GM12878 (cell line): ENCODE results near the gene ZC4H2. TPM values are rescaled to one million over a fixed set of nuclear protein-coding genes. Genes with fewer than 3 reads are reported as not detected.

ENCODE experiments used
- ATAC-seq: fragments of 200-7000 bp; cut with Tn5 transposase; 3 replicates; pipeline ENCODE4 v1.9.1; 2020; ENCODE audit warnings: mild to moderate bottlenecking, moderate library complexity
- BruUV-seq: library from RNA; stranded (reverse); fragments of 400-500 nt; replicated peaks from 2 replicates; lab custom pipeline; 2021; lab: Mats Ljungman, UMichigan
- CTCF ChIA-PET: fragments of 300-600 bp; sonication (Branson Sonifier 250); formaldehyde crosslinking; extraction: SDS; loops from one replicate; lab custom pipeline; 2021; ENCODE audit warnings: inconsistent platforms; lab: Yijun Ruan, JAX
- POLR2A ChIA-PET: fragments of 350-600 bp; formaldehyde crosslinking; extraction: SDS; loops from one replicate; lab custom pipeline; 2021; ENCODE audit warnings: inconsistent platforms; lab: Charles Lee
- RAD21 ChIA-PET: fragments of 300-600 bp; sonication (Branson Sonifier 250); formaldehyde crosslinking; loops from one replicate; lab custom pipeline; 2023; ENCODE audit warnings: antibody characterized with exemption; ENCODE audit not compliant: unreplicated experiment; lab: Charles Lee
- SMC1A ChIA-PET: fragments of 300-600 bp; sonication (Branson Sonifier 250); formaldehyde crosslinking; loops from one replicate; lab custom pipeline; 2023; ENCODE audit not compliant: unreplicated experiment, uncharacterized antibody; lab: Charles Lee
- DNase-seq: peaks from one replicate; pipeline ENCODE4 v3.0.0-alpha.2; 2011; ENCODE audit warnings: low read depth, low spot score
- FAIRE-seq: peaks from 3 replicates; lab custom pipeline; 2011; peaks lifted over from hg19 to GRCh38; lab: Jason Lieb, UNC
- H2AFZ ChIP-seq: 2 replicates; pipeline ENCODE4 v1.6.0; 2011; ENCODE audit warnings: low read depth, low read length, control low read depth; ENCODE audit not compliant: control insufficient read depth
- H3K27ac ChIP-seq: 2 replicates; pipeline ENCODE4 v1.5.1; 2011; ENCODE audit warnings: control low read depth; ENCODE audit not compliant: control insufficient read depth, insufficient read depth
- H3K27me3 ChIP-seq, 2 experiments: replicated peaks in 1 of 2; 2 replicates each; pipeline versions ENCODE4 v1.6.0 to v1.6.1; 2011; ENCODE audit warnings: low read length in 1 of 2; ENCODE audit not compliant: control insufficient read depth in 2 of 2, insufficient read depth in 2 of 2
- H3K36me3 ChIP-seq, 2 experiments: 2 replicates each; pipeline ENCODE4 v1.5.1; 2011; ENCODE audit warnings: low read length in 1 of 2; ENCODE audit not compliant: control insufficient read depth in 2 of 2, insufficient read depth in 2 of 2
- H3K4me1 ChIP-seq: 2 replicates; pipeline ENCODE4 v1.6.1; 2011; ENCODE audit warnings: mild to moderate bottlenecking, low read length, moderate library complexity, mixed read lengths; ENCODE audit not compliant: control insufficient read depth, insufficient read depth
- H3K4me2 ChIP-seq: 2 replicates; pipeline ENCODE4 v1.6.0; 2011; ENCODE audit warnings: control low read depth; ENCODE audit not compliant: control insufficient read depth, insufficient read depth
- H3K4me3 ChIP-seq: fragments of 200-600 bp; sonication (generic); 2 replicates; pipeline ENCODE4 v1.5.1; 2016
- H3K79me2 ChIP-seq: 2 replicates; pipeline ENCODE4 v1.6.0; 2011; ENCODE audit warnings: low read length; ENCODE audit not compliant: control insufficient read depth, insufficient read depth
- H3K9ac ChIP-seq: 2 replicates; pipeline ENCODE4 v1.8.0; 2011; ENCODE audit warnings: low read length, control low read depth, mixed read lengths; ENCODE audit not compliant: control insufficient read depth, insufficient read depth
- H3K9me3 ChIP-seq: replicated peaks from 3 replicates; pipeline ENCODE4 v1.5.1; 2011; ENCODE audit warnings: mild to moderate bottlenecking, low read length; ENCODE audit not compliant: control insufficient read depth, insufficient read depth
- H4K20me1 ChIP-seq: 2 replicates; pipeline ENCODE4 v1.6.0; 2011; ENCODE audit not compliant: control insufficient read depth, insufficient read depth
- CEBPZ ChIP-seq: fragments of 150-350 bp; IDR thresholded peaks from 2 replicates; pipeline ENCODE4 v1.6.1; 2016; ENCODE audit warnings: low read depth, low read length
- FOS ChIP-seq: IDR thresholded peaks from 3 replicates; pipeline ENCODE4 v1.6.1; 2011; ENCODE audit warnings: borderline replicate concordance; ENCODE audit not compliant: insufficient read length; ENCODE audit errors: extremely low read depth
- IKZF2 ChIP-seq, 2 experiments: fragments of 450-650 bp; IDR thresholded peaks; 2 replicates each; pipeline ENCODE4 v1.6.1; 2017; ENCODE audit warnings: mild to moderate bottlenecking in 2 of 2, moderate library complexity in 2 of 2
- KLF5 ChIP-seq: fragments of 450-650 bp; IDR thresholded peaks from 2 replicates; pipeline ENCODE4 v1.6.1; 2014; ENCODE audit warnings: mild to moderate bottlenecking; ENCODE audit not compliant: partially characterized antibody
- NR2C2 ChIP-seq: IDR thresholded peaks from 2 replicates; pipeline ENCODE4 v1.6.1; 2011; ENCODE audit warnings: borderline replicate concordance, low read depth; ENCODE audit not compliant: control insufficient read depth, insufficient read length
- RAD21 ChIP-seq: IDR thresholded peaks from 2 replicates; pipeline ENCODE4 v1.6.1; 2011; ENCODE audit warnings: mild to moderate bottlenecking, low read depth, low read length, moderate library complexity; ENCODE audit not compliant: insufficient read depth
- SMC3 ChIP-seq: IDR thresholded peaks from 2 replicates; pipeline ENCODE4 v1.6.1; 2011; ENCODE audit warnings: low read length, improper control_type of control experiment, borderline replicate concordance
- ZNF207 ChIP-seq: fragments of 450-650 bp; IDR thresholded peaks from 2 replicates; pipeline ENCODE4 v1.6.1; 2014; ENCODE audit warnings: antibody characterized with exemption, mild to moderate bottlenecking, borderline replicate concordance
- WGBS: methylation state at CpG from one replicate; pipeline ENCODE4 v1.1.6; 2016; ENCODE audit warnings: low lambda C conversion rate; ENCODE audit not compliant: insufficient replicate concordance, insufficient coverage; ENCODE audit errors: missing lambda C conversion rate; 5-methylcytosine and 5-hydroxymethylcytosine counted together
- in situ Hi-C: fragments of 300-500 bp; cut with MboI; formaldehyde crosslinking; loops from 9 replicates; pipeline ENCODE4 v1.14.3; 2018; ENCODE audit warnings: mixed read lengths
- intact Hi-C: fragments of 100-400 bp; cut with micrococcal nuclease; formaldehyde crosslinking; loops from one replicate; pipeline ENCODE4 v1.14.2; 2022; ENCODE audit not compliant: unreplicated experiment
- polyA plus RNA-seq, 11 experiments: library from polyadenylated mRNA; depleted of rRNA in 4 of 11; unstranded in 6 of 11; stranded (reverse) in 5 of 11; fragments of >200 nt; fragmentation: Nextera tagmentation in 4 of 11; fragmentation: Illumina TruSeq in 1 of 11; extraction: Ambion mirVana in 4 of 11; extraction: Trizol in 1 of 11; gene quantifications; 1 replicate in 1 of 11; 2 replicates in 10 of 11; pipeline versions ENCODE4 v1.2.1 to v1.2.3, GENCODE V29; 2011 to 2016; ENCODE audit warnings: inconsistent platforms in 2 of 11, missing spikeins in 2 of 11, low read depth in 1 of 11
- total RNA-seq, 4 experiments: library from RNA; depleted of rRNA in 3 of 4; stranded (reverse); fragments of >200 nt in 3 of 4; fragmentation: Illumina TruSeq in 1 of 4; extraction: Trizol in 1 of 4; gene quantifications; 2 replicates each; pipeline versions ENCODE4 v1.2.1 to v1.2.3, GENCODE V29; 2013 to 2021
- TF ChIP-seq, protein P1 (sequence below), 3 experiments: IDR thresholded peaks in 2 of 3; conservative IDR thresholded peaks in 1 of 3; 2 replicates each; pipeline ENCODE4 v1.5.1; 2011; ENCODE audit warnings: low read depth in 3 of 3, low read length in 3 of 3, mild to moderate bottlenecking in 3 of 3, control low read depth in 2 of 3, moderate library complexity in 2 of 3, inconsistent platforms in 1 of 3, mixed read lengths in 1 of 3; ENCODE audit not compliant: control insufficient read depth in 2 of 3, insufficient read depth in 1 of 3; ENCODE audit errors: extremely low read depth in 1 of 3
- TF ChIP-seq, protein P2 (sequence below): fragments of 450-650 bp; formaldehyde crosslinking; IDR thresholded peaks from 2 replicates; pipeline ENCODE4 v1.4.0; 2022; ENCODE audit warnings: mild to moderate bottlenecking, moderate library complexity

Gene ZC4H2
- total and polyA plus RNA-seq, 10 of the 15 experiments (the other 5 are each of a cell fraction or from before 2014, with no cell fraction given) = 0.27 to 1.8 (median 0.67) TPM

DNA sequence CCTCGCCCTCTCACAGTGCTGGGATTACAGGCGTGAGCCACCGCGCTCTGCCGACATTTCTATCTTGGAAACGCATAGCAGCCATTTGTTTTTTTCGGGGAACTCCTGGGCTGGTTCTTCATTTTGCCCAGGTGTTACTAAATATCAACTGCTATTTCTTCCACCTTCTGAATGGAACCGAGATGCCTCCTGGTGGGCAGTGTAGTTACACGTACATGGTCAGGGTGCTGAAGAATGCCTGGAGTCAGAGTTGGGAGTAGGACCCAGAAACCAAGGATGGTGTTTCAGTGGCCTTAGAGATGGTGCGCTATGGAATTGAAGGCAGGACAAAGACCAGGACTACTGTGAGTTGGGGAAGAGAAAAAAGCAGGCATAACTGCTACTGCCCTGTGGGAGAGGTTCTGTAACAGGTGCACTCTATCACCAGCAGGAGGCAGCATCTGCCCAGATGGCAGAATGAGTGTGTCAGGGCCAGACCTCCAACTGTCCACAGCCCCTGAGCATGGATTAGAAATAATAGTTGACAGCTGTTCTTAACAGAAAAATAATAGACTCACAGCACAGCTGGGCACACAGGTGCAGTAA lies 81.7 kb downstream of the ZC4H2 start:
- in situ Hi-C loops = loop anchor here (10.0 kb wide), 1 partner anchor 560 kb away; no protein-coding TSS in a partner anchor
- ATAC-seq = no peak
- H3K9me3 ChIP-seq = no peaks in the 10 kb centered on the region; the same call in 2 of the 3 replicates
- no peak for FAIRE-seq
- H3K27ac ChIP-seq = no peak overlapping the region
- CTCF ChIA-PET = interaction anchor here (0.7 kb wide), 1 partner anchor 558 kb away, joined by 3 read pairs; no protein-coding TSS in a partner anchor
- 63% methylated on average over 10 of the region's 10 CpGs for WGBS
- POLR2A ChIA-PET = no interaction called here
- SMC1A ChIA-PET = no interaction called here
- DNase-seq = no peak
- BruUV-seq = no TSS peak
- H3K36me3 ChIP-seq = no peaks in the 10 kb centered on the region
- no peak overlapping the region for H3K4me3 ChIP-seq
- RAD21 ChIA-PET = no interaction called here
- intact Hi-C loops = loop anchor here (10.0 kb wide), 1 partner anchor 560 kb away; no protein-coding TSS in a partner anchor
- H3K9ac ChIP-seq = no peak overlapping the region
- TF ChIP-seq RAD21 = peak; percentile 66
- no peak for TF ChIP-seq IKZF2 (IDR thresholded peaks at IDR 0.05)
- TF ChIP-seq SMC3 = peak; percentile 40; the same call in 1 of the 2 replicates
- TF ChIP-seq CEBPZ = no peak
- no peak for TF ChIP-seq ZNF207
- no peak for TF ChIP-seq NR2C2
- TF ChIP-seq, protein P1, sequence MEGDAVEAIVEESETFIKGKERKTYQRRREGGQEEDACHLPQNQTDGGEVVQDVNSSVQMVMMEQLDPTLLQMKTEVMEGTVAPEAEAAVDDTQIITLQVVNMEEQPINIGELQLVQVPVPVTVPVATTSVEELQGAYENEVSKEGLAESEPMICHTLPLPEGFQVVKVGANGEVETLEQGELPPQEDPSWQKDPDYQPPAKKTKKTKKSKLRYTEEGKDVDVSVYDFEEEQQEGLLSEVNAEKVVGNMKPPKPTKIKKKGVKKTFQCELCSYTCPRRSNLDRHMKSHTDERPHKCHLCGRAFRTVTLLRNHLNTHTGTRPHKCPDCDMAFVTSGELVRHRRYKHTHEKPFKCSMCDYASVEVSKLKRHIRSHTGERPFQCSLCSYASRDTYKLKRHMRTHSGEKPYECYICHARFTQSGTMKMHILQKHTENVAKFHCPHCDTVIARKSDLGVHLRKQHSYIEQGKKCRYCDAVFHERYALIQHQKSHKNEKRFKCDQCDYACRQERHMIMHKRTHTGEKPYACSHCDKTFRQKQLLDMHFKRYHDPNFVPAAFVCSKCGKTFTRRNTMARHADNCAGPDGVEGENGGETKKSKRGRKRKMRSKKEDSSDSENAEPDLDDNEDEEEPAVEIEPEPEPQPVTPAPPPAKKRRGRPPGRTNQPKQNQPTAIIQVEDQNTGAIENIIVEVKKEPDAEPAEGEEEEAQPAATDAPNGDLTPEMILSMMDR (IDR thresholded peaks at IDR 0.05 in 2 of 3, conservative IDR thresholded peaks at IDR 0.05 in 1 of 3; ENCODE audit: control insufficient read depth in 2 of 3, extremely low read depth in 1 of 3, insufficient read depth in 1 of 3, low read depth in 3 of 3, low read length in 3 of 3) = peak; percentile 26 to 46 (median 32); a peak in 4 of 6 replicates
- TF ChIP-seq, protein P2, sequence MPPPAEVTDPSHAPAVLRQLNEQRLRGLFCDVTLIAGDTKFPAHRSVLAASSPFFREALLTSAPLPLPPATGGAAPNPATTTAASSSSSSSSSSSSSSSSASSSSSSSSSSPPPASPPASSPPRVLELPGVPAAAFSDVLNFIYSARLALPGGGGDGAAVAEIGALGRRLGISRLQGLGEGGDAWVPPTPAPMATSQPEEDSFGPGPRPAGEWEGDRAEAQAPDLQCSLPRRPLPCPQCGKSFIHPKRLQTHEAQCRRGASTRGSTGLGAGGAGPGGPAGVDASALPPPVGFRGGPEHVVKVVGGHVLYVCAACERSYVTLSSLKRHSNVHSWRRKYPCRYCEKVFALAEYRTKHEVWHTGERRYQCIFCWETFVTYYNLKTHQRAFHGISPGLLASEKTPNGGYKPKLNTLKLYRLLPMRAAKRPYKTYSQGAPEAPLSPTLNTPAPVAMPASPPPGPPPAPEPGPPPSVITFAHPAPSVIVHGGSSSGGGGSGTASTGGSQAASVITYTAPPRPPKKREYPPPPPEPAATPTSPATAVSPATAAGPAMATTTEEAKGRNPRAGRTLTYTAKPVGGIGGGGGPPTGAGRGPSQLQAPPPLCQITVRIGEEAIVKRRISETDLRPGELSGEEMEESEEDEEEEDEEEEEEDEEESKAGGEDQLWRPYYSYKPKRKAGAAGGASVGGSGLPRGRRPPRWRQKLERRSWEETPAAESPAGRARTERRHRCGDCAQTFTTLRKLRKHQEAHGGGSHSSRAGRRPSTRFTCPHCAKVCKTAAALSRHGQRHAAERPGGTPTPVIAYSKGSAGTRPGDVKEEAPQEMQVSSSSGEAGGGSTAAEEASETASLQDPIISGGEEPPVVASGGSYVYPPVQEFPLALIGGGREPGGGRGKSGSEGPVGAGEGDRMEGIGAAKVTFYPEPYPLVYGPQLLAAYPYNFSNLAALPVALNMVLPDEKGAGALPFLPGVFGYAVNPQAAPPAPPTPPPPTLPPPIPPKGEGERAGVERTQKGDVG (CRISPR knock-in tag) = no peak
- no peak for TF ChIP-seq KLF5
- TF ChIP-seq FOS = no peak
- no peaks in the 10 kb centered on the region for H3K79me2 ChIP-seq
- no peaks in the 10 kb centered on the region for H4K20me1 ChIP-seq
- H3K4me2 ChIP-seq = no peak overlapping the region
- no peaks in the 10 kb centered on the region for H3K4me1 ChIP-seq
- H3K27me3 ChIP-seq = no peaks in the 10 kb centered on the region
- no peak overlapping the region for H2AFZ ChIP-seq
